ENCODE measurements around the gene NQO2.
"Not testable (repeated sequence)": the region's sequence is repeated elsewhere in the genome, so short reads cannot be mapped to it uniquely, and the experiment has no call there.

Gene NQO2

GRCh38 chr6:2998998-2999617 lies 586 bp upstream of the NQO2 start:
- POLR2A ChIA-PET: interaction anchor here (0.7 to 1.2 kb wide), 6 partner anchors 9 to 69 kb away, joined by 3 to 8 read pairs (median 5); partner anchors contain the start of gene RIPK1
- CTCF ChIA-PET: interaction anchor here (0.9 to 4.7 kb wide), 12 partner anchors 9 to 252 kb away, joined by 3 to 69 read pairs (median 8); no protein-coding TSS in a partner anchor
- H3K4me3 ChIP-seq (ENCODE audit: low read depth, low read length): peak overlapping the region; percentile 69
- TF ChIP-seq, protein P1, sequence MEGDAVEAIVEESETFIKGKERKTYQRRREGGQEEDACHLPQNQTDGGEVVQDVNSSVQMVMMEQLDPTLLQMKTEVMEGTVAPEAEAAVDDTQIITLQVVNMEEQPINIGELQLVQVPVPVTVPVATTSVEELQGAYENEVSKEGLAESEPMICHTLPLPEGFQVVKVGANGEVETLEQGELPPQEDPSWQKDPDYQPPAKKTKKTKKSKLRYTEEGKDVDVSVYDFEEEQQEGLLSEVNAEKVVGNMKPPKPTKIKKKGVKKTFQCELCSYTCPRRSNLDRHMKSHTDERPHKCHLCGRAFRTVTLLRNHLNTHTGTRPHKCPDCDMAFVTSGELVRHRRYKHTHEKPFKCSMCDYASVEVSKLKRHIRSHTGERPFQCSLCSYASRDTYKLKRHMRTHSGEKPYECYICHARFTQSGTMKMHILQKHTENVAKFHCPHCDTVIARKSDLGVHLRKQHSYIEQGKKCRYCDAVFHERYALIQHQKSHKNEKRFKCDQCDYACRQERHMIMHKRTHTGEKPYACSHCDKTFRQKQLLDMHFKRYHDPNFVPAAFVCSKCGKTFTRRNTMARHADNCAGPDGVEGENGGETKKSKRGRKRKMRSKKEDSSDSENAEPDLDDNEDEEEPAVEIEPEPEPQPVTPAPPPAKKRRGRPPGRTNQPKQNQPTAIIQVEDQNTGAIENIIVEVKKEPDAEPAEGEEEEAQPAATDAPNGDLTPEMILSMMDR (IDR thresholded peaks at IDR 0.05; ENCODE audit: insufficient read depth, low read length, missing control alignments): no peak
- DNase-seq (ENCODE audit: low read depth, low spot score): no peak

- DNase-seq (ENCODE audit: low read depth, low spot score): no peak
- no peak overlapping the region for H3K4me3 ChIP-seq (ENCODE audit: low read depth, low read length)
- ChIA-PET POLR2A (interaction anchor here (1.0 to 1.3 kb wide), 5 partner anchors 23 to 154 kb away, joined by 3 read pairs; no protein-coding TSS in a partner anchor), CTCF (interaction anchor here (0.6 to 4.7 kb wide), 23 partner anchors 9 to 250 kb away, joined by 3 to 69 read pairs (median 6); no protein-coding TSS in a partner anchor)
- TF ChIP-seq, protein P1 (IDR thresholded peaks at IDR 0.05; ENCODE audit: insufficient read depth, low read length, missing control alignments): no peak
Observed at GRCh38 chr6:3001146-3001772, 1.6 kb downstream of the NQO2 start.

DNA sequence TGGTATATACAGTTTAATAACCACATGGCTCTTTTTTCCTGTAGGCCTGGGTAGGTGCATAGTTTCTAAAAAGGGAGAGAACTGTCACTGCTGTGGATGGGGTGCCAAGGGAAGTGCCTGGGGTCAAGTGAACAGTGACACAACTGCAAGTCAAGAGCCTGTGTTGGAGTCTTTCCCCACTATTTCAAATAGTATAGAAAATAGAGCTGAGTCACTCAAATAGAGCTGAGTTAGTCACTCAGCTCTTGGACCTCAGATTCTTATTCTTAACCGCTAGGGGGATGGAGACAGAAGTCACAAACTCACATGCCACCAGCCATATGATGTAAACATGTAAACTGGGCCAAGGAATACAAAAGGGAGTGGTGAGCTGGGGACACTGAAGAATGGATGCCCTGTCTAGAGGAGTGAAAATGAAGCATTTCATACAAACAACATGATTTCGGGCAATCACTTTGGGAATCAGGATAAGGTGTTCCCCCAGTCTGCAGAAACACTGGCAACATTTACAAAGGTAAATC lies 2.1 kb downstream of the NQO2 start:
- no peak for DNase-seq (ENCODE audit: low read depth, low spot score)
- ChIA-PET CTCF (interaction anchor here (0.6 to 4.7 kb wide), 21 partner anchors 9 to 249 kb away, joined by 3 to 69 read pairs (median 6); no protein-coding TSS in a partner anchor), POLR2A (interaction anchor here (1.0 to 1.2 kb wide), 4 partner anchors 23 to 155 kb away, joined by 3 read pairs; no protein-coding TSS in a partner anchor)
- TF ChIP-seq, protein P1 (IDR thresholded peaks at IDR 0.05; ENCODE audit: insufficient read depth, low read length, missing control alignments): peak; percentile 43
- H3K4me3 ChIP-seq (ENCODE audit: low read depth, low read length): no peak overlapping the region

- POLR2A ChIA-PET; DNase-seq (ENCODE audit: low read depth, low spot score); H3K4me3 ChIP-seq (ENCODE audit: low read depth, low read length): not testable (repeated sequence)
- CTCF ChIA-PET: interaction anchor here (1.8 to 4.7 kb wide), 7 partner anchors 8 to 51 kb away, joined by 5 to 69 read pairs (median 14); no protein-coding TSS in a partner anchor
Observed at GRCh38 chr6:3003226-3003625, 3.5 kb downstream of the NQO2 start.

DNA sequence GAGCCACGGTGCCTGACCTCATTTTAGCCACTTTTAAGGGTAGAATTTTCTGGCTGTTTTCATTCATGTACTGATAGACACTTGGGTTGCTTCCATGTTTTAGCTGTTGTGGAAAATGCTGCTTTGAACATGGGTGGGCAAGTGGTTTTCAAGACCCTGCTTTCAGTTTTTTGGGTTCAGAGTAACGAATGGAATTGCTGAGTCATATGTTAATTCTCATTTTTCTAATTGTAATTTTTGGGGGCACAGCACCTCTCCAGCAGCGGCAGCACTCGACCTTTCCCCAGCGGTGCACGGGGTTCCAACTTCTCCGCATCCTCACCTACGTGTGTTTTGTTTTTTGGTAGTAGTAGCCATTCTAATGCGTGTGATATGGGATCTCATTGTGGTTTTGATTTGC lies 5.4 kb downstream of the NQO2 start:
- CTCF ChIA-PET: interaction anchor here (0.6 kb wide), 1 partner anchor 52 kb away, joined by 3 read pairs; no protein-coding TSS in a partner anchor
- no peak for DNase-seq (ENCODE audit: low read depth, low spot score)
- POLR2A ChIA-PET: no interaction called here
- H3K4me3 ChIP-seq (ENCODE audit: low read depth, low read length): no peak overlapping the region
- TF ChIP-seq, protein P1 (IDR thresholded peaks at IDR 0.05; ENCODE audit: insufficient read depth, low read length, missing control alignments): no peak

GRCh38 chr6:3005874-3006273 lies 6.2 kb downstream of the NQO2 start:
- TF ChIP-seq, protein P1 (IDR thresholded peaks at IDR 0.05; ENCODE audit: insufficient read depth, low read length, missing control alignments): no peak

More at GRCh38 chr6:3005874-3006273, 6.2 kb downstream of the NQO2 start:
- ChIA-PET POLR2A (no interaction called here), CTCF (no interaction called here)
- no peak for DNase-seq (ENCODE audit: low read depth, low spot score)
- H3K4me3 ChIP-seq (ENCODE audit: low read depth, low read length): no peak overlapping the region
